GM21723 (cell line): Measurements from ENCODE around the gene KIRREL3.

Experiments
- ATAC-seq: cut with Tn5 transposase; IDR thresholded peaks from one replicate; pipeline ENCODE4 v1.9.1; 2021; ENCODE audit warnings: mild to moderate bottlenecking, moderate library complexity; ENCODE audit not compliant: unreplicated experiment

The KIRREL3 gene

GRCh38 chr11:126519764-126520734, 480.5 kb downstream of the KIRREL3 start:
- no peak for ATAC-seq

DNA sequence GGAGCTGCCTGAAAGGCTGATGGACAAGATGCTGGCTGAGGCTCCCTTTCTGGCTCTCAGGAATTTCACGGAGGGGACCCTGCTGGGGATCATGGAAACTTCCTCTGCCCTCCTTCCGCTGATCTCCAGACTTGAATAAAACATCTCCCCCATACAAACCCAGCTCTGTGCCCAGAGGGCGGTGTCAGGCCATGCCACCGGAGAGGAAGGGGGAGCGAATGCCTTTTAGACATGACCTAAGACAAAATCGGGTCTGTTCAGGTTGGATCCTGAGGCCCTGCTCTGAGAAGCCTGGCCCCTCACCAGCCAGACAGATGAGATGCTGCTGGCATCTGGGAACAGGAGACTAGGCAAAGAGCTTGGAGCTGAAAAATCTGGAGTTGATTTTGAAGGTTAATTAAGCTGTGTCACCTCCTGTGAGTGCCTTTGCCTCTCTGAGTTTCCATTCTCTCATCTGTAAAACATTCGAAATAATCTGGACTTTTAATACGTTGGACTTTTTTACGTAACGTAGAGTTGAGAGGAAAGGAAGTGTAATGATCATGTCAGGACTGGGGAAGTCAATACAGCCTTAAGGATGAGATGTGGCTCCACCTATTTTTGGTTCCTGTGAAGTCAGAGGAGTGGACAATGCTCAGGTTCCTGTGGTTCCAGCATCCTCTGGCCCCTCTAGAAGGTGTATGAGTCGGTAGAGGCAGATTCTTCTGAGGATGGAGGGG, 481.4 kb downstream of the KIRREL3 start:
- ATAC-seq, result no peak

DNA sequence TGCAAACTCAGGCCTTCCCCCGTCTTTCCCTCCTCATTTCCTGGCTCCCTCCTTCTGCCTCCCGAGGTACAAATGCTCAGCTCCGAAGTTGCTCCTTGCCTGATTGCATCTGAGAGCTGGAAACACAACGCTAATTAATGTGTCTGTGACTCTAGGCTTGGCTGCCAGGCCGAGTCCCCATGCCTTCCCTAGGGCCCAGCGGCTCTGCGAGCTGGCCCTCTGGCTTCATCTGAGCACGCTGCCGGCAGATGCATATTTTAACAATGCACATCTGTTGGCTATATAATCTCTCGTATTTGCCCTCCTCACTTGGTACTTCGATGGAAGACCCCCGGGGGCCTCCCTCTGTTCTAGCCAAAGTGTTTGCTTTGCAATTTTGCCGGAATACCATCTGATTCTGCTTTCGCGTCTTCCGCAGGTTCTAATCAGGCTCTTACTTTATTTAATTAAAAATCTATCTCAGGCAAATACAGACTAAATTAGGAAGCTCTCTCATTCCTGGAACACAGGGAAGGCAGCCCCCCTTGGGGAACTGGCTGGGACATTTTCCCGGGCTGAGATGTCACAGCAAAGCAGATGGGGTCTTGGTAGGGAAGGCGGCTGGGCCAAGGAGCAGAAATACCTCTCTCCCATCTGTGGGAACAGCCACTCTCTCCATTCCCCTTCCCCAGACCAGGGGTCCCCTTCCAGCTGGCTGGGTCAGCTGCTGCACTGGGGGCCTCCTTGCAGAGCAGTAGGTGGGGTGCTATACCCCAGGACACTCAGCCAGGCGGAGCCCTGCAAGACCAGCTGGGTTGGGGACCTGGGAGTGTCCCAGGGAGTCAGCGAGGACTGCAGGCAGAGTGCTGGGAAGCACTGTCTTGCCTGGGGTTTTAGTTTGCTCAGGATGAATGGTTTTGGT, 482.2 kb downstream of the KIRREL3 start:
- ATAC-seq, result no peak

DNA sequence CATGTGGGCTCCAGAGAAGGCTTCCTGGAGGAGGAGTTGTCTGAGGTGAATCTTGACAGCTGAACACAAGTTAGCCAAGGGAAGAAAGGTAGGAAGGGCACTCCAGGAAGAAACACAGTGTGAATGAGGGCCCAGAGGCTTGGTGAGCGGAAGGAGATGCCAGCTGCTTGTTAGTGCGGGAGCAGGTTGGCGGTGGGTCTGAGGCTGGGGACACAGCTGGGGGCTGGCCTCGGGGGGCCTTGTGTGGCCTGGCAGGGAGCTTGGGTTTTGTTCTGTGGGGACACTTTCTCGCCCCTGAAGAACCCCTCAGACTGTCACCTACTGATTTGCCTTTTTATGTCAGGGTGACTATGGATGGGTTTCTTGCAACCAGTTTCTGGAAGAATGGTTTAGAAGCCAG, 485.1 kb downstream of the KIRREL3 start:
- ATAC-seq, result no peak

DNA sequence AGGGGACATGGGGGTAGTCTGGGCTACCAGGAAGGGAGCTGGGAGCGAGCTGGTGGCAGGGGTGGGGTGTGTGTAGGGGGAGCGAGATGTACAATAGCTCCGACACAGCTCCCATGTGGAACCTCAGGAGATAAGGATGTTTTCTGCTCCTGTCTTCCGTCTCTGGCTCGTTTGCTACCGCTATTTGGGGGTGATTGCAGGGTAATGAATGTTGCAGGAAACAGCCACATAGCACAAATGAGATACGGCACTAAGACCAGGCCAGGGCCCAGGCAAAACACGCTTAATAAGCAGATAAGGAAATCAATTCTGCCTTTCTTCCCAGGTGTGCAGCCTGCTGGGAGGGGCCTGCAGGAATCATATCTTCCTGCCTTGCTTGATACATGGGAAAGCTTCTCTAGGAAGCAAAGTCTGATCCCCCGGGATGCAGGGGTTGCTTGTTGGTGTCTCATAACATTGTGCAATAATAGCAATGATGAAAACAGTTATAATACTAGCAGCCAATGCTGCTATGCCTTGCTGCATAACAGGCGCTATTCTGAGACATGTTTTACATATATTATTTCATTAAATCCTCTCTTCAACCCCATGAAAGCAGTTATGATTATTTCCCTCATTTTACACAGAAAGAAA, 486.4 kb downstream of the KIRREL3 start:
- ATAC-seq, result no peak

- ATAC-seq, result no peak
These were observed 487.5 kb downstream of the KIRREL3 start for GRCh38 chr11:126512741-126513715.

DNA sequence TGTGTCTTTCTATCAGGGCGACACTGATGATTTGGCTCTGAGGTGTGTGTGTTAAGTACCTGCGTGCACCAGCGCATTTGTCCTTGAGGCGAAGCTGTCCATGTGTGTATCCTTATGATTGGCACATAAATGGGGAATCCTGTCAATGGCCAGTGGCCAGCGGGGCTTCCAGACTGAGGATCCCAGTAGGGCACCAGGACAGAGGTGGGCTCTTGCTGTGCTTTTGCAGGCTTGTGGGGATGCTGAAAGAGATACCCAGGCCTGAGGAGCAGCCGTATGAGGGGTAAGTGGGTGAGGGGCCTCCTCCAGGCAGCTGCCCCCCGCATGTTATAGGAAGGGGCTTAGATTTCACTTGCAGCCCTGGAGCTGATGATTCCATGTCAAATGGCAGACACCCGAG, 488.3 kb downstream of the KIRREL3 start:
- ATAC-seq, result no peak

DNA sequence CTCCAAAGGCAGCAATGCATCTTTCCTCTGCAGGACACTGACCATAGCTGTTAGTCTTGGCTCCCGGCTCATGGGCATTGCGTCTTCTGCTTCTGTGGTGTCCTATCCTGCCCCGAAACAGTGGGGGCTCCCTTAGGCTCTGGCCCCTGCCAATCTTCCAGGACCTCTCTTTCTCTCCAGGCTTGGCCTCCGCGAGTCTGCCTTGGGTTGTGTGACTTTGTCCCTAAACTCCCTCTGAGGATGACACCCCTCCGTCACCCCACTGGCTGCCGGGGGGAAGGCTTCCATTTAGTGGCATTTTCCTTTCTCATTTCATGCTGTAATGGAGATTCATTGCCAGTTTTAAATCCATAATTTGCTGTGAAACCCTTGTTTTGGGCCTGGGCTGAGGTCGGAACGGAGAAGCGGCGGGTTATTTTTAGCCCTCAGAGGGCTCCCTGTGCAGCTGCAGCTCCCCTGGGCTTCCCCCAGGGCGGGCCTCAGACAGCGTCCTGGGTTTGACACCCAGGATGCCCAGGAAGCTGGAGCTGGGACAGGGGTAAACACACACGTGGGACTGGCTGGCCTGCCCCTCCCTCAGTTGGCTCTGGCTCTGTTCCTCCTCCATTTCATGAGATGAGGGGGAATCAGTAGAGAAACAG, 489.0 kb downstream of the KIRREL3 start:
- no peak for ATAC-seq

- ATAC-seq, result no peak
These were observed 489.8 kb downstream of the KIRREL3 start for GRCh38 chr11:126510621-126511370.

GRCh38 chr11:126507646-126508045, 492.9 kb downstream of the KIRREL3 start:
- no peak for ATAC-seq

- ATAC-seq, result no peak
These were observed 493.8 kb downstream of the KIRREL3 start for GRCh38 chr11:126506789-126507188.

DNA sequence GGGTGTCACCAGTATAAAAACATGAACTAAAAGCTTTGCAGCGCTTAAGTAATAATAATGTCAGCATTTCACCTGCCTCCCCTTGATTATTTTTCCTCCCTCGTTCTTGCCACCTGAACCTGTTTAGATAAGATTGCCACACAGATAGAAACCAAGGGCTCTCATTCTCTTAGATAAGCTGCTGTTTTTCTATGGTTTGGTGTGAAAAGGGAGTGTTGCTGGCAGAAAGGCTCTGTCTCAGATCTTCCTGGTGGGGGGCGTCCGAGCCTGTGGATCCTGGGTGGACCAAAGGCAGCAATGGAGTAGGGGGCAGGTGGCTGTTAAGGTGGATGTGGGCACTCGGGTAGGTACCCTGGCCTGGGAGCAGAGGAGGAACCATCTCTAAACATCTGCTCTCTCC, 497.6 kb downstream of the KIRREL3 start:
- ATAC-seq, result no peak

DNA sequence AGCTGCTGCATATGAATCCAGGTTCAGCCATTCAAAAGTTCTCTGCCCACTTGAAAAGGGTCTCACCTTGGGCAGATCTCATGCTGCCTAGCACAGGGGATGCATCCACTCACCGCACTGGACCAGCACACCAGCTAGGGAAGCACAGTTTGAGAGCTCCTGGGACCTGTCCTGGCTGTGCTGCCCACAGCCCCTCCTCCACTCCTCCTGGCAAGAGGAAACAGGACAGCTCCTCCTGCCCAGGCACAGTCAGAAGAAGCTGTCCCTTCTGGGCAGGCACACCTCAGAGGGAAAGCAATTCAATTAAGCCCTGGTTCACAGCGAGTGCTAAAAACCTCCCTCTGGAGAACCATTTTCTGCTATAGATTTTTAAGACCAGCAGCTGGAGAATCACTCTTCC, 498.4 kb downstream of the KIRREL3 start:
- ATAC-seq, result no peak

DNA sequence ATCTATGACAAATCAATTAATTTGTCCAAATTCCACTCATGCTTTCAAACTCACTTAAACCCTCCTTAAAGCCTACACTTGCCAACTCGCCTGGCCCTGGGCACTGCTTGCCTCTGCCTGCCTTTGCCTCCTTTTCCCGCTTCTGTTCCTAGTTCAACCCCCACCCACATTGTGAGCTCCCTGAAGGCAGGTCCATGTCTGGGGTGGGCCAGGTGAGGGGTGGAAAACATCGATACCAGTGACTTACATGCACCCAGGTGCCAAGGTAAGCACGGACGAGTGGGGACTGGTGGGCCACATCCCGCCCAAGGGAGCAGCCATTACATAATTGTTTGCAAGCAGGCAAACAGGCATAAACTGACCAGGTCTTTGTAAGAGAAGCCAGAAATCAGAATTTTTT, 498.9 kb downstream of the KIRREL3 start:
- ATAC-seq, result no peak

GRCh38 chr11:126500981-126501380, 499.6 kb downstream of the KIRREL3 start:
- ATAC-seq, result no peak

DNA sequence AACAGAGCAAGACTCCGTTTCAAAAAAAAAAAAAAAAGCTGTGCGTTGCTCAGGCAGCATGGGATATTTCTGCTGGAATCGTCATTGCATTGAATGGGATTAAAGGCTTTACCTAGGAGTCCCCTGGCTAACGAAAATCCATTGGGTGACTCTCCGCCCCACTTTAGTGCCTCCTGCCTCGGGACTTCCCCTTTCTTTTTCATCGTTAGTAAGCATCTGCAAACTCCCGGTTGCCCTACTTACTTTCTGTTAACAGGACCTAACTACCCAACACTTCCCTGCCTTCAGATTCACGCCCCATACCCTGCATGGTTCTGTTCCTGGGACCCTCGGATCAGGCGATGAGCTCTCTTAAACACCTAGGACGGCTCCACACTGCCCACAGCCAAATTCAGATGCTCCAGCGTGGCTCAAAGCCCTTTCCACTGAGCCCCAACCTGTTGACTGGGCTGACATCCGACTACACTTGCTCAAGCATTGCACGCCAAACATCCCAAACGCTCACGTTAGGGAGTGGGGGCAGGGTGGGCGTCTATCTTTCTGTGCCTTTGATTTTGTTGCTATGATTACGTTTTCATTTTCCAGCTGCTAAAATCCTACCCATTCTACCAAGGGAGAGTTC, 501.3 kb downstream of the KIRREL3 start:
- no peak for ATAC-seq

GRCh38 chr11:126498281-126498680, 502.3 kb downstream of the KIRREL3 start:
- ATAC-seq, result no peak
